Activated T-cell treated with anti-CD3 and anti-CD28 coated beads, Interleukin-2, amount 50 U/mL, for 24 hours (primary cell): Measurements from ENCODE around the gene NYAP2.

ENCODE experiments used
- DNase-seq: peaks from one replicate; pipeline ENCODE4 v3.0.0-alpha.2; 2020
- H3K27ac Mint-ChIP-seq: 2 replicates; pipeline ENCODE4 v1.8.0; 2020; ENCODE audit warnings: mild to moderate bottlenecking, mixed read lengths
- H3K27me3 Mint-ChIP-seq: 2 replicates; pipeline ENCODE4 v1.8.0; 2020; ENCODE audit warnings: mixed read lengths
- H3K36me3 Mint-ChIP-seq: 2 replicates; pipeline ENCODE4 v1.8.0; 2020; ENCODE audit warnings: low read depth, mixed read lengths
- H3K4me1 Mint-ChIP-seq: 2 replicates; pipeline ENCODE4 v1.8.0; 2020; ENCODE audit warnings: low read depth, mixed read lengths
- H3K4me3 Mint-ChIP-seq: 2 replicates; pipeline ENCODE4 v1.8.0; 2020; ENCODE audit warnings: mild to moderate bottlenecking, moderate library complexity, mixed read lengths
- H3K9me3 Mint-ChIP-seq: 2 replicates; pipeline ENCODE4 v1.8.0; 2020; ENCODE audit warnings: mixed read lengths

NYAP2 gene

GRCh38 chr2:225683258-225683657 is 283.7 kb downstream of the NYAP2 start:
- no peak for DNase-seq
- Mint-ChIP-seq H3K9me3 (no peaks in the 10 kb centered on the region), H3K27me3 (peaks cover 19% of the 10 kb centered on the region), H3K4me3 (no peak overlapping the region), H3K27ac (no peak overlapping the region), H3K36me3 (no peaks in the 10 kb centered on the region), H3K4me1 (no peaks in the 10 kb centered on the region)

GRCh38 chr2:225690153-225690552 is 290.6 kb downstream of the NYAP2 start:
- Mint-ChIP-seq H3K27ac (no peak overlapping the region), H3K9me3 (no peaks in the 10 kb centered on the region), H3K36me3 (no peaks in the 10 kb centered on the region), H3K4me3 (no peak overlapping the region), H3K4me1 (no peaks in the 10 kb centered on the region), H3K27me3 (peaks cover 27% of the 10 kb centered on the region)
- DNase-seq: no peak

GRCh38 chr2:225691711-225692110 is 292.2 kb downstream of the NYAP2 start:
- Mint-ChIP-seq H3K36me3 (no peaks in the 10 kb centered on the region), H3K9me3 (no peaks in the 10 kb centered on the region), H3K27me3 (peaks cover 30% of the 10 kb centered on the region), H3K4me1 (no peaks in the 10 kb centered on the region), H3K4me3 (no peak overlapping the region), H3K27ac (no peak overlapping the region)
- DNase-seq: no peak

GRCh38 chr2:225693259-225693658 is 293.7 kb downstream of the NYAP2 start:
- H3K9me3 Mint-ChIP-seq: no peaks in the 10 kb centered on the region
- no peaks in the 10 kb centered on the region for H3K36me3 Mint-ChIP-seq
- peaks cover 29% of the 10 kb centered on the region for H3K27me3 Mint-ChIP-seq
- no peak for DNase-seq
- H3K27ac Mint-ChIP-seq: no peak overlapping the region
- no peaks in the 10 kb centered on the region for H3K4me1 Mint-ChIP-seq
- no peak overlapping the region for H3K4me3 Mint-ChIP-seq

GRCh38 chr2:225694664-225695063 is 295.2 kb downstream of the NYAP2 start:
- H3K27ac Mint-ChIP-seq: no peak overlapping the region
- DNase-seq: no peak
- H3K4me3 Mint-ChIP-seq: no peak overlapping the region
- H3K36me3 Mint-ChIP-seq: no peaks in the 10 kb centered on the region
- no peaks in the 10 kb centered on the region for H3K4me1 Mint-ChIP-seq
- H3K9me3 Mint-ChIP-seq: no peaks in the 10 kb centered on the region
- H3K27me3 Mint-ChIP-seq: peaks cover 28% of the 10 kb centered on the region

GRCh38 chr2:225697936-225698335 is 298.4 kb downstream of the NYAP2 start:
- H3K9me3 Mint-ChIP-seq: no peaks in the 10 kb centered on the region

More at GRCh38 chr2:225697936-225698335, 298.4 kb downstream of the NYAP2 start:
- Mint-ChIP-seq H3K27ac (no peak overlapping the region), H3K36me3 (no peaks in the 10 kb centered on the region), H3K4me3 (no peak overlapping the region), H3K4me1 (no peaks in the 10 kb centered on the region), H3K27me3 (peaks cover 29% of the 10 kb centered on the region)
- no peak for DNase-seq
